Measurements from ENCODE around the gene NXT1.

The NXT1 gene

GRCh38 chr20:23331450-23332350 is 18.9 kb upstream of the NXT1 start:
- no peak overlapping the region for H3K4me3 ChIP-seq (replicated peaks; ENCODE audit: low read depth, low read length)
- no peaks in the 10 kb centered on the region for H3K36me3 ChIP-seq (ENCODE audit: control insufficient read depth, insufficient read depth, low read length)
- no peak for DNase-seq (ENCODE audit: extremely low read depth, insufficient read length)
- no peak for TF ChIP-seq CTCF (IDR thresholded peaks at IDR 0.05; ENCODE audit: insufficient read depth, low read length, poor library complexity, severe bottlenecking)
- no peaks in the 10 kb centered on the region for H3K27me3 ChIP-seq (replicated peaks; ENCODE audit: control insufficient read depth, insufficient read depth, low read length)

GRCh38 chr20:23332467-23332866 is 18.1 kb upstream of the NXT1 start:
- no peaks in the 10 kb centered on the region for H3K36me3 ChIP-seq (ENCODE audit: control insufficient read depth, insufficient read depth, low read length)
- no peak overlapping the region for H3K4me3 ChIP-seq (replicated peaks; ENCODE audit: low read depth, low read length)
- no peak for TF ChIP-seq CTCF (IDR thresholded peaks at IDR 0.05; ENCODE audit: insufficient read depth, low read length, poor library complexity, severe bottlenecking)
- H3K27me3 ChIP-seq (replicated peaks; ENCODE audit: control insufficient read depth, insufficient read depth, low read length) = no peaks in the 10 kb centered on the region
- DNase-seq (ENCODE audit: extremely low read depth, insufficient read length) = no peak

GRCh38 chr20:23334111-23334510 is 16.5 kb upstream of the NXT1 start:
- no peak overlapping the region for H3K4me3 ChIP-seq (replicated peaks; ENCODE audit: low read depth, low read length)
- no peak for DNase-seq (ENCODE audit: extremely low read depth, insufficient read length)
- no peaks in the 10 kb centered on the region for H3K36me3 ChIP-seq (ENCODE audit: control insufficient read depth, insufficient read depth, low read length)
- TF ChIP-seq CTCF (IDR thresholded peaks at IDR 0.05; ENCODE audit: insufficient read depth, low read length, poor library complexity, severe bottlenecking) = no peak
- no peaks in the 10 kb centered on the region for H3K27me3 ChIP-seq (replicated peaks; ENCODE audit: control insufficient read depth, insufficient read depth, low read length)

GRCh38 chr20:23335521-23335920 is 15.1 kb upstream of the NXT1 start:
- no peaks in the 10 kb centered on the region for H3K27me3 ChIP-seq (replicated peaks; ENCODE audit: control insufficient read depth, insufficient read depth, low read length)
- DNase-seq (ENCODE audit: extremely low read depth, insufficient read length) = no peak
- H3K4me3 ChIP-seq (replicated peaks; ENCODE audit: low read depth, low read length) = no peak overlapping the region
- H3K36me3 ChIP-seq (ENCODE audit: control insufficient read depth, insufficient read depth, low read length) = no peaks in the 10 kb centered on the region
- no peak for TF ChIP-seq CTCF (IDR thresholded peaks at IDR 0.05; ENCODE audit: insufficient read depth, low read length, poor library complexity, severe bottlenecking)

- no peaks in the 10 kb centered on the region for H3K27me3 ChIP-seq (replicated peaks; ENCODE audit: control insufficient read depth, insufficient read depth, low read length)
- DNase-seq (ENCODE audit: extremely low read depth, insufficient read length) = no peak
- H3K36me3 ChIP-seq (ENCODE audit: control insufficient read depth, insufficient read depth, low read length) = no peaks in the 10 kb centered on the region
- no peak for TF ChIP-seq CTCF (IDR thresholded peaks at IDR 0.05; ENCODE audit: insufficient read depth, low read length, poor library complexity, severe bottlenecking)
- no peak overlapping the region for H3K4me3 ChIP-seq (replicated peaks; ENCODE audit: low read depth, low read length)
Observed at GRCh38 chr20:23336476-23336875, 14.1 kb upstream of the NXT1 start.

Data from GM06990 (cell line).